CD4-positive, alpha-beta T cell treated with Interleukin-10 for 1 hour (primary cell): ENCODE measurements around the gene GRM1.
"Not testable (repeated sequence)": the region's sequence is repeated elsewhere in the genome, so short reads cannot be mapped to it uniquely, and the experiment has no call there.

Experiments
- DNase-seq: peaks from one replicate; pipeline ENCODE4 v3.0.0-alpha.2; 2020

Gene GRM1

GRCh38 chr6:146200176-146200575, 171.3 kb downstream of the GRM1 start:
- DNase-seq = no peak

- no peak for DNase-seq
These were observed 173.7 kb downstream of the GRM1 start for GRCh38 chr6:146202570-146202969.

GRCh38 chr6:146209942-146210341, 181.1 kb downstream of the GRM1 start:
- no peak for DNase-seq

GRCh38 chr6:146210406-146211083, 181.7 kb downstream of the GRM1 start:
- no peak for DNase-seq

GRCh38 chr6:146211646-146212045, 182.8 kb downstream of the GRM1 start:
- DNase-seq = no peak

- no peak for DNase-seq
These were observed 183.9 kb downstream of the GRM1 start for GRCh38 chr6:146212781-146213180.

- no peak for DNase-seq
These were observed 190.2 kb downstream of the GRM1 start for GRCh38 chr6:146219101-146219500.

- no peak for DNase-seq
These were observed 195.6 kb downstream of the GRM1 start for GRCh38 chr6:146224449-146224848.

GRCh38 chr6:146224988-146225387, 196.1 kb downstream of the GRM1 start:
- DNase-seq = no peak

GRCh38 chr6:146240322-146240721, 211.5 kb downstream of the GRM1 start:
- no peak for DNase-seq

GRCh38 chr6:146240807-146241206, 211.9 kb downstream of the GRM1 start:
- no peak for DNase-seq

- DNase-seq = not testable (repeated sequence)
These were observed 214.8 kb downstream of the GRM1 start for GRCh38 chr6:146243646-146244045.

GRCh38 chr6:146244630-146245143, 215.8 kb downstream of the GRM1 start:
- DNase-seq = no peak

- DNase-seq = no peak
These were observed 217.2 kb downstream of the GRM1 start for GRCh38 chr6:146246028-146246427.

- DNase-seq = no peak
These were observed 224.8 kb downstream of the GRM1 start for GRCh38 chr6:146253691-146254090.

GRCh38 chr6:146258206-146258605, 229.3 kb downstream of the GRM1 start:
- DNase-seq = no peak

GRCh38 chr6:146260886-146261285, 232.0 kb downstream of the GRM1 start:
- DNase-seq = no peak

GRCh38 chr6:146265056-146265455, 236.2 kb downstream of the GRM1 start:
- no peak for DNase-seq

GRCh38 chr6:146267447-146267846, 238.6 kb downstream of the GRM1 start:
- DNase-seq = no peak

- DNase-seq = no peak
These were observed 239.1 kb downstream of the GRM1 start for GRCh38 chr6:146267946-146268345.

GRCh38 chr6:146269482-146269881, 240.6 kb downstream of the GRM1 start:
- no peak for DNase-seq

- not testable (repeated sequence) for DNase-seq
These were observed 242.3 kb downstream of the GRM1 start for GRCh38 chr6:146271163-146271562.

GRCh38 chr6:146273490-146273889, 244.6 kb downstream of the GRM1 start:
- DNase-seq = no peak

- no peak for DNase-seq
These were observed 248.3 kb downstream of the GRM1 start for GRCh38 chr6:146277142-146277541.
